ENCODE results near the gene HP.

GRCh38 chr16:72093448-72094265 is 39.4 kb downstream of the HP start, which contains the start of the genes DHX38 and TXNL4B:
- no peak for TF ChIP-seq CTCF (IDR thresholded peaks at IDR 0.05)
- no peak for TF ChIP-seq EP300 (IDR thresholded peaks at IDR 0.05)
- peak; percentile 93 to 94 for TF ChIP-seq POLR2AphosphoS5 (IDR thresholded peaks at IDR 0.05)

Data from esophagus muscularis mucosa (tissue), 4 donors.